HL-60 (cell line): Measurements from ENCODE around the gene RAB28.
"Not testable (repeated sequence)": the region's sequence is repeated elsewhere in the genome, so short reads cannot be mapped to it uniquely, and the experiment has no call there.

Experiments
- POLR2AphosphoS5 ChIP-seq: IDR thresholded peaks from 2 replicates; pipeline ENCODE4 v1.6.1; 2012; ENCODE audit warnings: low read depth
- TF ChIP-seq, protein P1 (sequence below): IDR thresholded peaks from one replicate; pipeline ENCODE4 v1.5.1; 2011; ENCODE audit warnings: low read length, control low read depth, inconsistent platforms; ENCODE audit not compliant: insufficient read depth

DNA sequence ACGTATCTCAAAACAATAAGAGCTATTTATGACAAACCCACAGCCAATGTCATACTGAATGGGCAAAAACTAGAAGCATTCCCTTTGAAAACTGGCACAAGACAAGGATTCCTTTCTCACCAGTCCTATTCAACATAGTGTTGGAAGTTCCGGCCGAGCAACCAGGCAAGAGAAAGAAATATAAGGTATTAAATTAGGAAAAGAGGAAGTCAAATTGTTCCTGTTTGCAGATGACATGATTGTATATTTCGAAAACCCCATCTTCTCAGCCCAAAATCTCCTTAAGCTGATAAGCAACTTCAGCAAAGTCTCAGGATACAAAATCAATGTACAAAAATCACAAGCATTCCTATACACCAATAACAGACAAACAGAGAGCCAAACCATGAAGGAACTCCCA, 94.2 kb downstream of the RAB28 start:
- TF ChIP-seq POLR2AphosphoS5 = not testable (repeated sequence)
- TF ChIP-seq, protein P1, sequence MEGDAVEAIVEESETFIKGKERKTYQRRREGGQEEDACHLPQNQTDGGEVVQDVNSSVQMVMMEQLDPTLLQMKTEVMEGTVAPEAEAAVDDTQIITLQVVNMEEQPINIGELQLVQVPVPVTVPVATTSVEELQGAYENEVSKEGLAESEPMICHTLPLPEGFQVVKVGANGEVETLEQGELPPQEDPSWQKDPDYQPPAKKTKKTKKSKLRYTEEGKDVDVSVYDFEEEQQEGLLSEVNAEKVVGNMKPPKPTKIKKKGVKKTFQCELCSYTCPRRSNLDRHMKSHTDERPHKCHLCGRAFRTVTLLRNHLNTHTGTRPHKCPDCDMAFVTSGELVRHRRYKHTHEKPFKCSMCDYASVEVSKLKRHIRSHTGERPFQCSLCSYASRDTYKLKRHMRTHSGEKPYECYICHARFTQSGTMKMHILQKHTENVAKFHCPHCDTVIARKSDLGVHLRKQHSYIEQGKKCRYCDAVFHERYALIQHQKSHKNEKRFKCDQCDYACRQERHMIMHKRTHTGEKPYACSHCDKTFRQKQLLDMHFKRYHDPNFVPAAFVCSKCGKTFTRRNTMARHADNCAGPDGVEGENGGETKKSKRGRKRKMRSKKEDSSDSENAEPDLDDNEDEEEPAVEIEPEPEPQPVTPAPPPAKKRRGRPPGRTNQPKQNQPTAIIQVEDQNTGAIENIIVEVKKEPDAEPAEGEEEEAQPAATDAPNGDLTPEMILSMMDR = not testable (repeated sequence)
